HG02870 (cell line): Measurements from ENCODE around the gene SPATA16.
"Not testable (repeated sequence)": the region's sequence is repeated elsewhere in the genome, so short reads cannot be mapped to it uniquely, and the experiment has no call there.

Experiments used
- ATAC-seq: cut with Tn5 transposase; IDR thresholded peaks from one replicate; pipeline ENCODE4 v1.9.1; 2021; ENCODE audit warnings: mild to moderate bottlenecking, moderate library complexity; ENCODE audit not compliant: unreplicated experiment

SPATA16 gene

GRCh38 chr3:173140986-173141385 lies at the start of gene SPATA16:
Gene SPATA16 (minus strand): TSS chr3:173141235. CDS start chr3:173117731, 23,504 bp downstream.
- ATAC-seq, result no peak

GRCh38 chr3:173183022-173183421 lies 42.0 kb upstream of the SPATA16 start:
- ATAC-seq, result not testable (repeated sequence)

GRCh38 chr3:173173652-173174051 lies 32.6 kb upstream of the SPATA16 start:
- ATAC-seq, result no peak

GRCh38 chr3:173159139-173159538 lies 18.1 kb upstream of the SPATA16 start:
- ATAC-seq, result not testable (repeated sequence)

GRCh38 chr3:173156533-173156932 lies 15.5 kb upstream of the SPATA16 start:
- not testable (repeated sequence) for ATAC-seq

GRCh38 chr3:173153631-173154030 lies 12.6 kb upstream of the SPATA16 start:
- ATAC-seq, result no peak

GRCh38 chr3:173139420-173139819 lies 1.6 kb downstream of the SPATA16 start:
- ATAC-seq, result no peak

GRCh38 chr3:173138026-173138425 lies 3.0 kb downstream of the SPATA16 start:
- no peak for ATAC-seq

- no peak for ATAC-seq
These were observed 6.0 kb downstream of the SPATA16 start for GRCh38 chr3:173135059-173135458.

GRCh38 chr3:173128633-173129032 lies 12.4 kb downstream of the SPATA16 start:
- ATAC-seq, result no peak

- no peak for ATAC-seq
These were observed 29.7 kb downstream of the SPATA16 start for GRCh38 chr3:173111321-173111720.

GRCh38 chr3:173109143-173109542 lies 31.9 kb downstream of the SPATA16 start:
- ATAC-seq, result no peak

GRCh38 chr3:173103469-173103868 lies 37.6 kb downstream of the SPATA16 start:
- no peak for ATAC-seq

GRCh38 chr3:173098959-173099358 lies 42.1 kb downstream of the SPATA16 start:
- ATAC-seq, result no peak

- no peak for ATAC-seq
These were observed 43.8 kb downstream of the SPATA16 start for GRCh38 chr3:173096994-173097785.

GRCh38 chr3:173096140-173096539 lies 44.9 kb downstream of the SPATA16 start:
- peak; percentile 62 for ATAC-seq

GRCh38 chr3:173092038-173092437 lies 49.0 kb downstream of the SPATA16 start:
- no peak for ATAC-seq

GRCh38 chr3:173090492-173090891 lies 50.5 kb downstream of the SPATA16 start:
- no peak for ATAC-seq

- no peak for ATAC-seq
These were observed 51.8 kb downstream of the SPATA16 start for GRCh38 chr3:173089283-173089682.

GRCh38 chr3:173078525-173078924 lies 62.5 kb downstream of the SPATA16 start:
- ATAC-seq, result no peak

- ATAC-seq, result no peak
These were observed 74.7 kb downstream of the SPATA16 start for GRCh38 chr3:173066044-173067004.

GRCh38 chr3:173065543-173065981 lies 75.5 kb downstream of the SPATA16 start:
- ATAC-seq, result no peak
